NCI-H774 (cell line): ENCODE data around the gene PROK2.

ENCODE experiments used
- DNase-seq: peaks from one replicate; lab custom pipeline; 2025; lab: John Stamatoyannopoulos, UW

PROK2 gene

GRCh38 chr3:71784914-71785531 lies at the start of gene PROK2:
Gene PROK2, minus strand, starts transcription at chr3:71785148. Its CDS starts 96 bp downstream, at chr3:71785052.
- no peak for DNase-seq

GRCh38 chr3:71831599-71831998 lies 46.7 kb upstream of the PROK2 start:
- no peak for DNase-seq

- DNase-seq, result no peak
These were observed 40.8 kb upstream of the PROK2 start for GRCh38 chr3:71825551-71826283.

- no peak for DNase-seq
These were observed 36.2 kb upstream of the PROK2 start for GRCh38 chr3:71821116-71821515.

- no peak for DNase-seq
These were observed 32.3 kb upstream of the PROK2 start for GRCh38 chr3:71817262-71817661.

- no peak for DNase-seq
These were observed 31.8 kb upstream of the PROK2 start for GRCh38 chr3:71816767-71817156.

GRCh38 chr3:71815340-71816067 lies 30.6 kb upstream of the PROK2 start:
- no peak for DNase-seq

- no peak for DNase-seq
These were observed 28.8 kb upstream of the PROK2 start for GRCh38 chr3:71813704-71814103.

GRCh38 chr3:71813073-71813472 lies 28.1 kb upstream of the PROK2 start:
- no peak for DNase-seq

GRCh38 chr3:71810056-71810455 lies 25.1 kb upstream of the PROK2 start:
- DNase-seq, result no peak

- no peak for DNase-seq
These were observed 24.5 kb upstream of the PROK2 start for GRCh38 chr3:71809321-71810026.

- DNase-seq, result no peak
These were observed 21.8 kb upstream of the PROK2 start for GRCh38 chr3:71806736-71807135.

GRCh38 chr3:71805691-71806090 lies 20.7 kb upstream of the PROK2 start:
- DNase-seq, result no peak

GRCh38 chr3:71805199-71805598 lies 20.3 kb upstream of the PROK2 start:
- DNase-seq, result no peak

GRCh38 chr3:71803248-71803647 lies 18.3 kb upstream of the PROK2 start:
- no peak for DNase-seq

- no peak for DNase-seq
These were observed 17.0 kb upstream of the PROK2 start for GRCh38 chr3:71801986-71802385.

- DNase-seq, result no peak
These were observed 15.1 kb upstream of the PROK2 start for GRCh38 chr3:71800023-71800422.

- DNase-seq, result no peak
These were observed 12.5 kb upstream of the PROK2 start for GRCh38 chr3:71797455-71797854.

GRCh38 chr3:71796290-71796689 lies 11.3 kb upstream of the PROK2 start:
- DNase-seq, result no peak

GRCh38 chr3:71791634-71792033 lies 6.7 kb upstream of the PROK2 start:
- no peak for DNase-seq

- DNase-seq, result no peak
These were observed 5.0 kb upstream of the PROK2 start for GRCh38 chr3:71789922-71790321.

GRCh38 chr3:71787851-71788405 lies 3.0 kb upstream of the PROK2 start:
- no peak for DNase-seq
